Measurements from ENCODE around the gene UTP3.
"Not testable (repeated sequence)": the region's sequence is repeated elsewhere in the genome, so short reads cannot be mapped to it uniquely, and the experiment has no call there.

UTP3 gene

GRCh38 chr4:70687821-70688794 lies at the start of gene UTP3:
Gene UTP3 (plus strand): TSS chr4:70688532. CDS start chr4:70688678, 146 bp downstream.
- Histone ChIP-seq H3K9me3 (ENCODE audit: control insufficient read depth, insufficient read depth, low read length) (no peaks in the 10 kb centered on the region), H3K27me3 (ENCODE audit: control insufficient read depth, insufficient read depth, low read length) (no peaks in the 10 kb centered on the region), H3K4me1 (ENCODE audit: control insufficient read depth, insufficient read depth, low read length) (peaks cover 3% of the 10 kb centered on the region), H3K36me3 (ENCODE audit: control insufficient read depth, insufficient read depth, low read length) (no peaks in the 10 kb centered on the region), H3K9ac (ENCODE audit: low read depth, low read length) (peak within 1 kb of the TSS; percentile 75), H3K4me3 (ENCODE audit: low read depth, low read length) (peak within 1 kb of the TSS; percentile 79)

DNA sequence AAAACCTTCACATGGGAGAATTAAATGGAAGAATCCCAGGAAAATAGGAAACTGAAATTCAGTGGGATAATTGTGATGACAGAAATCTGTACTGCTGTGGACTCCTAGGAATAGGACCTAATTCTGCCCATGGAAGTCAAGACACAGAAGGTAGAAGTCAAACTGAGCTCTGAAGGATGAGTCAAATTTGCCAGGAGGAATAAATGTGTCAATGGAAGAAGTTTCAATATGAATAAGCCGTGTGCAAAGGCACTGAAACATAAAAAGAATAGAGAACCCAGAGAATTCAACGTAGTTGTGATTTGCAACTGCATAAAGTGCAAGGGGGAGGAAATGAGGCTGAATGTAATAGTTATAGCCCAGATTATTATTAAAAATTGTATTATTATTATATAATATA lies 48.1 kb upstream of the UTP3 start:
- Histone ChIP-seq H3K27me3 (ENCODE audit: control insufficient read depth, insufficient read depth, low read length) (no peaks in the 10 kb centered on the region), H3K36me3 (ENCODE audit: control insufficient read depth, insufficient read depth, low read length) (no peaks in the 10 kb centered on the region), H3K4me3 (ENCODE audit: low read depth, low read length) (no peak overlapping the region), H3K4me1 (ENCODE audit: control insufficient read depth, insufficient read depth, low read length) (no peaks in the 10 kb centered on the region), H3K9ac (ENCODE audit: low read depth, low read length) (no peak overlapping the region), H3K9me3 (ENCODE audit: control insufficient read depth, insufficient read depth, low read length) (no peaks in the 10 kb centered on the region)

- H3K9me3 ChIP-seq (ENCODE audit: control insufficient read depth, insufficient read depth, low read length); H3K36me3 ChIP-seq (ENCODE audit: control insufficient read depth, insufficient read depth, low read length); H3K27me3 ChIP-seq (ENCODE audit: control insufficient read depth, insufficient read depth, low read length); H3K4me1 ChIP-seq (ENCODE audit: control insufficient read depth, insufficient read depth, low read length); H3K4me3 ChIP-seq (ENCODE audit: low read depth, low read length); H3K9ac ChIP-seq (ENCODE audit: low read depth, low read length): not testable (repeated sequence)
Measured at GRCh38 chr4:70650741-70651140, 37.6 kb upstream of the UTP3 start.

DNA sequence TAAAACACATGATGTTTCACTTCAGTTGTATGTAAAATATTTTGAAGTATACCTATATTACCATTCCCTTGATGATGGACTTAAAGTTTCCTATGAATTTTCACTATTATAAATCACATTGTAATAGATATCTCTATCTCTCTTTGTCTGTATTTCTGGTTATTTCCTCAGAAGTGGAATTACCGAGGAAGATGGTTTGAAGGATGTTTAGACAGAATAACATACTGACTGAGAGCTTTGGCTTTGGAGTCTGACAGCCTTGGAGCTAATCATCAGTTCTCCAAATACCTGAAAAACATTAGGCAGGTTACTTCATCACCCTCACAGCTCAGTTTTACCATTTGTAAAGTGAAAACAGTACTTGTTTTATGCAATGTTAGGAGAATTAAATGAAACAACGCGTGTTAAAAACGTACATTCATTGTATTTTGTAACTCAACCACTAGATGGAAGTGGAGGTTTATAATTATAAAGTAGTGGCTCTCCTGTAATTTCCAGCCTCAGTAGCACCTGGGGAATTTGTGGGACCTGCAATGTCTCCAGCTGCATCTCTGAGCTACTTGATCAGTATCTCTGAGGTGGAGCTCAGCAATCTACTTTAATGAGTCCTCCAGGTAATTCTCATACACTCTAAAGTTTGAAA lies 36.3 kb upstream of the UTP3 start:
- no peak overlapping the region for H3K4me3 ChIP-seq (ENCODE audit: low read depth, low read length)
- no peaks in the 10 kb centered on the region for H3K4me1 ChIP-seq (ENCODE audit: control insufficient read depth, insufficient read depth, low read length)
- H3K27me3 ChIP-seq (ENCODE audit: control insufficient read depth, insufficient read depth, low read length), result no peaks in the 10 kb centered on the region
- no peaks in the 10 kb centered on the region for H3K36me3 ChIP-seq (ENCODE audit: control insufficient read depth, insufficient read depth, low read length)
- H3K9me3 ChIP-seq (ENCODE audit: control insufficient read depth, insufficient read depth, low read length), result no peaks in the 10 kb centered on the region
- H3K9ac ChIP-seq (ENCODE audit: low read depth, low read length), result no peak overlapping the region

- no peaks in the 10 kb centered on the region for H3K4me1 ChIP-seq (ENCODE audit: control insufficient read depth, insufficient read depth, low read length)
- no peaks in the 10 kb centered on the region for H3K9me3 ChIP-seq (ENCODE audit: control insufficient read depth, insufficient read depth, low read length)
- H3K27me3 ChIP-seq (ENCODE audit: control insufficient read depth, insufficient read depth, low read length), result no peaks in the 10 kb centered on the region
- H3K36me3 ChIP-seq (ENCODE audit: control insufficient read depth, insufficient read depth, low read length), result no peaks in the 10 kb centered on the region
- H3K9ac ChIP-seq (ENCODE audit: low read depth, low read length), result no peak overlapping the region
- H3K4me3 ChIP-seq (ENCODE audit: low read depth, low read length), result no peak overlapping the region
Measured at GRCh38 chr4:70654605-70655011, 33.7 kb upstream of the UTP3 start.

DNA sequence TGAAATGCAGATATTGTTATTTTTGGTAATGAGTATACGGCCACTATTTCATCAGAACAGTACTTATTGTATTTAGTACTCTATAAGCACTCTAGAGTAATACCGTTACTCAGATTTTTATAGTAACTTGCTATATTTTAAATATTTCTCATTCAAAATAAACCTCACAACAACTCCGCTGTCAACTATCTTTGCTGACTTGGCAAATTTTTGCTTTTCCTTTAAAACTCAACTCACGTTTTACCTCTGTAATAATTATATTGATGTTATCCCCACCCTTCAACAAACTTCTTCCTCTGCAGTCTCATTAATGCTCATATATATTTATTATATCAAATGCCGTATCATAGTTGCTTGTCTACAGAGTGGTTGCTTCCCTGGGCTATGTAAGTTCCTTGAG lies 31.0 kb upstream of the UTP3 start:
- Histone ChIP-seq H3K9me3 (ENCODE audit: control insufficient read depth, insufficient read depth, low read length) (no peaks in the 10 kb centered on the region), H3K27me3 (ENCODE audit: control insufficient read depth, insufficient read depth, low read length) (no peaks in the 10 kb centered on the region), H3K36me3 (ENCODE audit: control insufficient read depth, insufficient read depth, low read length) (no peaks in the 10 kb centered on the region), H3K4me3 (ENCODE audit: low read depth, low read length) (no peak overlapping the region), H3K4me1 (ENCODE audit: control insufficient read depth, insufficient read depth, low read length) (no peaks in the 10 kb centered on the region), H3K9ac (ENCODE audit: low read depth, low read length) (no peak overlapping the region)

- no peaks in the 10 kb centered on the region for H3K36me3 ChIP-seq (ENCODE audit: control insufficient read depth, insufficient read depth, low read length)
- H3K4me1 ChIP-seq (ENCODE audit: control insufficient read depth, insufficient read depth, low read length), result no peaks in the 10 kb centered on the region
- no peak overlapping the region for H3K9ac ChIP-seq (ENCODE audit: low read depth, low read length)
- H3K9me3 ChIP-seq (ENCODE audit: control insufficient read depth, insufficient read depth, low read length), result no peaks in the 10 kb centered on the region
- no peak overlapping the region for H3K4me3 ChIP-seq (ENCODE audit: low read depth, low read length)
- no peaks in the 10 kb centered on the region for H3K27me3 ChIP-seq (ENCODE audit: control insufficient read depth, insufficient read depth, low read length)
Measured at GRCh38 chr4:70658418-70658817, 29.9 kb upstream of the UTP3 start.

GRCh38 chr4:70660106-70660505 lies 28.2 kb upstream of the UTP3 start:
- H3K4me1 ChIP-seq (ENCODE audit: control insufficient read depth, insufficient read depth, low read length), result no peaks in the 10 kb centered on the region
- no peak overlapping the region for H3K4me3 ChIP-seq (ENCODE audit: low read depth, low read length)
- H3K9me3 ChIP-seq (ENCODE audit: control insufficient read depth, insufficient read depth, low read length), result no peaks in the 10 kb centered on the region
- H3K9ac ChIP-seq (ENCODE audit: low read depth, low read length), result no peak overlapping the region
- no peaks in the 10 kb centered on the region for H3K36me3 ChIP-seq (ENCODE audit: control insufficient read depth, insufficient read depth, low read length)
- no peaks in the 10 kb centered on the region for H3K27me3 ChIP-seq (ENCODE audit: control insufficient read depth, insufficient read depth, low read length)

GRCh38 chr4:70661309-70661922 lies 26.9 kb upstream of the UTP3 start:
- not testable (repeated sequence) for H3K27me3 ChIP-seq (ENCODE audit: control insufficient read depth, insufficient read depth, low read length); H3K9me3 ChIP-seq (ENCODE audit: control insufficient read depth, insufficient read depth, low read length); H3K36me3 ChIP-seq (ENCODE audit: control insufficient read depth, insufficient read depth, low read length); H3K9ac ChIP-seq (ENCODE audit: low read depth, low read length); H3K4me3 ChIP-seq (ENCODE audit: low read depth, low read length); H3K4me1 ChIP-seq (ENCODE audit: control insufficient read depth, insufficient read depth, low read length)

- no peaks in the 10 kb centered on the region for H3K4me1 ChIP-seq (ENCODE audit: control insufficient read depth, insufficient read depth, low read length)
- no peaks in the 10 kb centered on the region for H3K27me3 ChIP-seq (ENCODE audit: control insufficient read depth, insufficient read depth, low read length)
- no peaks in the 10 kb centered on the region for H3K36me3 ChIP-seq (ENCODE audit: control insufficient read depth, insufficient read depth, low read length)
- no peak within 1 kb of the TSS for H3K9ac ChIP-seq (ENCODE audit: low read depth, low read length)
- no peaks in the 10 kb centered on the region for H3K9me3 ChIP-seq (ENCODE audit: control insufficient read depth, insufficient read depth, low read length)
- no peak within 1 kb of the TSS for H3K4me3 ChIP-seq (ENCODE audit: low read depth, low read length)
Measured at GRCh38 chr4:70666369-70666768, 22.0 kb upstream of the UTP3 start, which contains the start of gene JCHAIN. Gene JCHAIN (minus strand): TSS chr4:70666508. CDS start chr4:70666490, 18 bp downstream.

- Histone ChIP-seq H3K9me3 (ENCODE audit: control insufficient read depth, insufficient read depth, low read length) (no peaks in the 10 kb centered on the region), H3K27me3 (ENCODE audit: control insufficient read depth, insufficient read depth, low read length) (no peaks in the 10 kb centered on the region), H3K9ac (ENCODE audit: low read depth, low read length) (no peak overlapping the region), H3K4me1 (ENCODE audit: control insufficient read depth, insufficient read depth, low read length) (no peaks in the 10 kb centered on the region), H3K36me3 (ENCODE audit: control insufficient read depth, insufficient read depth, low read length) (no peaks in the 10 kb centered on the region), H3K4me3 (ENCODE audit: low read depth, low read length) (no peak overlapping the region)
Measured at GRCh38 chr4:70667740-70668535, 20.4 kb upstream of the UTP3 start.
